Activated naive CD8-positive, alpha-beta T cell treated with anti-CD3 and anti-CD28 coated beads, Interleukin-2, amount 10 ng/mL, durations not matched to agents 7 days and 5 days (primary cell): ENCODE results near the gene DDX17. TPM values are rescaled to one million over a fixed set of nuclear protein-coding genes. Genes with fewer than 3 reads are reported as not detected.

Experiments used
- ATAC-seq: fragments of 150-1000 bp; cut with Tn5 transposase; one replicate; pipeline ENCODE4 v1.10.0; 2021; ENCODE audit warnings: low read depth, moderate library complexity
- POLR2A ChIA-PET: fragments of 350-600 bp; sonication (Branson Sonifier 250); formaldehyde crosslinking; loops from one replicate; lab custom pipeline; 2021; ENCODE audit warnings: antibody characterized with exemption; lab: Charles Lee
- DNase-seq: peaks from one replicate; pipeline ENCODE4 v3.0.0; 2021
- H3K27ac Mint-ChIP-seq: one replicate; pipeline ENCODE4 v1.8.0; 2022; ENCODE audit warnings: mild to moderate bottlenecking, mixed read lengths
- H3K27me3 Mint-ChIP-seq: one replicate; pipeline ENCODE4 v1.8.0; 2022; ENCODE audit warnings: mild to moderate bottlenecking, moderate library complexity, mixed read lengths
- H3K36me3 Mint-ChIP-seq: one replicate; pipeline ENCODE4 v1.8.0; 2021; ENCODE audit warnings: mild to moderate bottlenecking, mixed read lengths
- H3K4me1 Mint-ChIP-seq: one replicate; pipeline ENCODE4 v1.8.0; 2021; ENCODE audit warnings: mixed read lengths
- H3K4me3 Mint-ChIP-seq: one replicate; pipeline ENCODE4 v1.8.0; 2022; ENCODE audit warnings: mild to moderate bottlenecking, moderate library complexity, mixed read lengths
- H3K9me3 Mint-ChIP-seq: one replicate; pipeline ENCODE4 v1.8.0; 2021; ENCODE audit warnings: mixed read lengths
- total RNA-seq, 2 experiments: library from RNA; stranded (reverse); gene quantifications; one replicate each; pipeline ENCODE4 v1.2.3, GENCODE V29; 2021

Gene DDX17
- total RNA-seq, result 100 to 1,000 TPM; 667 to 710 TPM

DNA sequence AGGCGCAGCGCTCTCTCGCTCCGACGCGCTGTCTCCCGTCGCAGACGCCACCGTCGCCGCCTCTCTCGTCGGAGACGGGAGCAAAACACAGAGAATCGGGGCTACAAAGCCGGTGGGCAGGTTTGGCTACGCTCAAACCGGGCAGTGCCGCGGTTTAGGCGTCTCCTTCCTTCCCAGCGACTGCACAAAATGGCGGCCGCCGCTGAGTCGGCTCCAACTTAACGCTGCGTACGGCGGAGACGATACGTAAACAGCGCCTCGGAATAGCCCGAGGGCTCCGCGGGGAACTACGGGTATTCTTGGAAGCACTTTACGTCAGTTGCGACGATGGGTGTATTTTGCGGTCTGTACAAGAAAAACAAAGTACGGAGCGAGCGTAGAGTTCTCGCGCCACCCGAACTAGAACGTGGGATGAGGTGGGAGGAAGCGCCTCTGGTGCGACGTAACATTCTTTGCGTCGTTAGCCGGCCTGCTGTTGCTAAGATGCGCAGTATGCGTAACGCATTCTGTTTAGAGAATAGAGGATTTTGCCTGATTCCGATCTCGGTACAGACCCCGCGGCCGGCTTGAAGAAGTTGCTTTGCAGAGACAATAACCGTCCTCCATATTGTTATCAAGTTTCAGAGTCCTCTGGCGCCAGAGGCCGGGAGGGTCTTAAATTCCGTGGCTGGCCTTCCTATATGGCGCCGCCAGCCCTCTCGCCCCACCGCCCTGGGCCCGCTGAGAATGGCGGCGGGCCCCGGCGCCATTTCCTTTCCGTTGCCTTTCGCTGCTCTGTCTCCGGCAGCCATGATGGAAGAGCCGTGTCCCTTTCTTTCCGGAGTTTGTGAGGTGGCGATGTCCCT, at the start of gene DDX17:
Gene DDX17 (minus strand): TSS at position 194 of the 845 bp plus-strand sequence.
- DNase-seq, result peak; percentile 91
- ATAC-seq, result peak; percentile 88
- H3K9me3 Mint-ChIP-seq, result no peaks in the 10 kb centered on the region
- peaks cover 42% of the 10 kb centered on the region for H3K36me3 Mint-ChIP-seq
- H3K27ac Mint-ChIP-seq, result peak within 1 kb of the TSS; percentile 100
- POLR2A ChIA-PET, result interaction anchor here (0.9 to 1.3 kb wide), 3 partner anchors 18 to 64 kb away, joined by 3 to 7 read pairs (median 4); partner anchors contain the start of gene DMC1
- H3K4me3 Mint-ChIP-seq, result peak within 1 kb of the TSS; percentile 98
- H3K4me1 Mint-ChIP-seq, result peaks cover 36% of the 10 kb centered on the region
- H3K27me3 Mint-ChIP-seq, result no peaks in the 10 kb centered on the region

DNA sequence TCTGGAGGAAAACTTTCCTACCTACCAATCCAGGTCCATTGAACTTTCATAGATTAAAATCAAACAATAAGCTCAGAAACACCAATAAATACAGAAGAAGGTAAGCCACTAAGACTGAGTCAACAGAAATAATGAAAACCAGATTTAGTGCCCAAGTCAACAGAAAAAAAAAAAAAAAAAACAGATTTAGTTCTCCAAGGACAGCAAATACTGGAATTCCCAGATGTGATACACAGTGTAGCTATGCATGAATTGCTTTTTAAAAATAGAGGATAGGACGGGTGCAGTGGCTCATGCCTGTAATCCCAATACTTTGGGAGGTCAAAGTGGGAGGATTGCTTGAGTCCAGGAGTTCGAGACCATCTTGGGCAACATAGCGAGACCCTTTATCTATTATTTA, 48.2 kb upstream of the DDX17 start:
- no peak for ATAC-seq
- POLR2A ChIA-PET, result no interaction called here
- Mint-ChIP-seq H3K27me3 (no peaks in the 10 kb centered on the region), H3K36me3 (peaks cover 9% of the 10 kb centered on the region), H3K9me3 (no peaks in the 10 kb centered on the region), H3K27ac (no peak overlapping the region), H3K4me3 (no peak overlapping the region), H3K4me1 (no peaks in the 10 kb centered on the region)
- no peak for DNase-seq

DNA sequence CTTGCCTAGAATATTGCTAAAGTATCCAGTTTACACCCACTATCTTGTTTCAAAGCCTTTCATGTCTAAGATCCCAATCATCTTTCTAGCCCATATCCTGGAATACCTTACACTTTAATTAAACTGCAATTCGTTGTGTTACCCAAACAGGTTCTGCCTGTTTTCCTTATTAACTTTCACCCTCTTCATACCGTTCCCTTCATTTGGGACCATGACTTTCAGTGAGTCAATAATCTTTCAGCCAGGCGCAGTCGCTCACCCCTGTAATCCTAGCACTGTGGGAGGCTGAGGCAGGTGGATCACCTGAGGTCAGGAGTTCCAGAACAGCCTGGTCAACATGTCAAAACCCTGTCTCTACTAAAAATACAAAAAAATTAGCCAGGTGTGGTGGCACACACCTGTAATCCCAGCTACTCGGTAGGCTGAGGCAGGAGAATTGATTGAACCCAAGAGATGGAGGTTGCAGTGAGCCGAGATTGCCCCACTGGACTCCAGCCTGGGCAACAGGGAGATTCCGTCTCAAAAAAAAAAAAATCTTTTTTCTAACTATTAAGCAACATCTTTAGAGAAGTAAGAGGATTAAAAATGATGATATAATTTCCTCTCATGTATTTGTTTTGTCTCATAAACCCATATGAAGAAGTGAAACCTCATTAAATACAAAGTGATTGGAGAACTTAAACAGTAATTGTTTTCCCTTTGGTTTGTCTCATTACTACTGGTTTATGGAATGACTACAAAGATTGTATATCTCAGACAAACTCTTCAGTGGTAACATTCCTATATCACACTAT, 43.2 kb upstream of the DDX17 start:
- DNase-seq (no peak), ATAC-seq (no peak)
- Mint-ChIP-seq H3K9me3 (peaks cover 4% of the 10 kb centered on the region), H3K4me1 (no peaks in the 10 kb centered on the region), H3K27me3 (no peaks in the 10 kb centered on the region), H3K27ac (no peak overlapping the region), H3K36me3 (peaks cover 24% of the 10 kb centered on the region), H3K4me3 (no peak overlapping the region)
- POLR2A ChIA-PET, result interaction anchor here (0.8 kb wide), 1 partner anchor 21 kb away, joined by 4 read pairs; the partner anchor contains the start of gene DMC1

DNA sequence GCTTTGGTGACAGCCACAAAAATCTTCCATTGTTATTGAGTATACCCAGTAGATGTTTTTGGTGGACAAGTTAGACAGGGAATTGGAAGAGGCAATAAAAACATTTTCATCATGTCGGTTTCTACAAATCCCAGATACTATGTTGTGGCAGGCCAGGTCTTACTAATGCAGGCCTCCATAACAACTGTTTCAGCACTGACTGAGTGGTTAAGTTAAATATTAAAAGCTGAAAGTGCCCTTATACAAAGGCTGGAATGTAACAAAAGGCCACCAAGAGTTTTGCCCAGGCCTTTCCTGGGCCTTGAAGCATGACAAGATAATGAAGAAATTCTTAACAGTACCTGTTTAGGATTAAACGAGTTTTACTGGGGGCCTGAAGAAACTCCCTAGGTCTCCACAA, 34.6 kb upstream of the DDX17 start:
- ATAC-seq (no peak), DNase-seq (no peak)
- Mint-ChIP-seq H3K36me3 (peaks cover 29% of the 10 kb centered on the region), H3K27ac (no peak overlapping the region), H3K4me1 (no peaks in the 10 kb centered on the region), H3K4me3 (no peak overlapping the region), H3K9me3 (peaks cover 14% of the 10 kb centered on the region), H3K27me3 (no peaks in the 10 kb centered on the region)
- POLR2A ChIA-PET, result no interaction called here

DNA sequence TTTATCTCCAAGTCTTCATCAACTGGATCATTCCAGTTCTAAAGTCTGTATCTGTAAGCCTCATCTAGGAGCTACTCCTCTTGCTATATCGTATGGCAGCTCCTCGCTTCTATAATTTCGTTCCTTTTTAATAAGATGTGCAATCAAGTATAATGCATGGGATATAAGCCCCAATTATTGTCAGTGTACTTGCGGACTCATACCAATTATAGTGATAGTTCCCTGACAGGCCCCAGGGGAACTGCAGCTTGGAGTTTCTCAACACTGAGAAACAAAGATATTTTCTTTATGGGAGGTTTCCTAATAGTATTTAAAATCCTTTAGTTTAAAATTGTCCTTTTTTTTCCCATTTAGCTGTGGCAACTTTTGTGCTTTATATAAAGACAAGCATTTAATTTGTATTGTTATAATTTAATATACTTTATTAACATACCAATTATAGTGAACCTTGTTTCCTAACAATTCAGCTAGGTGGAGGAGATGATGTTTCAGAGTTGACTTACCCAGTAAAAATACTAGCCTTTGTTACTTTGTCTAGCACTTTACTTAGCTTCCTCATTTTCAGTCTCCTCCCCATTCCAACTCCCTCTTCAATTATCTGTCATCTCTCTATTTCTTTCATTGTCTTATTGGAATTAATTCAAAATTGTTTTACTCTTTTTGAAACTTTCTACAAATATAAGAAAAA, 25.3 kb upstream of the DDX17 start:
- H3K4me1 Mint-ChIP-seq, result peaks cover 11% of the 10 kb centered on the region
- H3K27ac Mint-ChIP-seq, result peak overlapping the region; percentile 88
- peaks cover 6% of the 10 kb centered on the region for H3K36me3 Mint-ChIP-seq
- peak overlapping the region; percentile 62 for H3K4me3 Mint-ChIP-seq
- H3K9me3 Mint-ChIP-seq, result no peaks in the 10 kb centered on the region
- POLR2A ChIA-PET, result interaction anchor here (1.0 to 1.5 kb wide), 5 partner anchors 8 to 133 kb away, joined by 3 to 5 read pairs (median 3); no protein-coding TSS in a partner anchor
- no peaks in the 10 kb centered on the region for H3K27me3 Mint-ChIP-seq
- no peak for DNase-seq
- peak; percentile 21 for ATAC-seq

DNA sequence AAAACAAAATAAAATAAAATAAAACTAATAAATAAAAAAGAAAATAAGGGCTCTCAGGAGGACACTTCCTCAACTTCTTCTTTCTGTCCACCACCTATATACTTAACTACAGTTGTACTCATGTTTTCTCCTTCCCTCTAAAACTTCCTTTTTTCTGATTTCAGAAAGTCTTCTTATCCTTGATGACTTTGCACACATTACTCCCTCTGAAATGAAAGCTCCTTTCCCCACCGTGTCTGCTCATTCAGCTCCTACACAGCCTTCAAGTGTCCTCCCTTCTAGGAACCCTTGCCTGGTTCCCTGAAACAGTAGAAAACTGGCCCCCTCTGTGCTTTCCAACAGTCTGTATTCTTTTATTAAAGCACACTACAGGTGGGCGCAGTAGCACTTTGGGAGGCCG, 18.3 kb upstream of the DDX17 start:
- Mint-ChIP-seq H3K4me3 (no peak overlapping the region), H3K27me3 (no peaks in the 10 kb centered on the region), H3K9me3 (no peaks in the 10 kb centered on the region), H3K36me3 (peaks cover 8% of the 10 kb centered on the region), H3K27ac (no peak overlapping the region), H3K4me1 (peaks cover 3% of the 10 kb centered on the region)
- POLR2A ChIA-PET, result interaction anchor here (1.2 kb wide), 1 partner anchor 18 kb away, joined by 3 read pairs; no protein-coding TSS in a partner anchor
- ATAC-seq (no peak), DNase-seq (no peak)

DNA sequence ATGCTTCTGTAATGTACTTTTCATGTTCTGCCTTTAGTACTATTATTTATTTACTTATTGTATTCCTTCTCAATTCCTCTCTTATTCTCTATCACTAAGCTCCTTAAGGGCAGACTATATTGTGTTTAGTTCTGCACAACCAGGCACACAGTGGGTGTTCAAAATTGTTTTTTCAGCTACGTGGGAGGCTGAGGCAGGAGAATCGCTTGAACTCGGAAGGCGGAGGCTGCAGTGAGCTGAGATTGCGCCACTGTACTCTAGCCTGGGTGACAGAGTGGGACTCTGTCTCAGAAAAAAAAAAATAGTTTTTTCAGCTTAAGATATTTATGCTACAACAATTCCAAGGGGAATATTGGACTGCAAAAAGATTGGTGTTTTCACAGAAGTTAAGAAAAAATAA, 17.4 kb upstream of the DDX17 start:
- Mint-ChIP-seq H3K9me3 (no peaks in the 10 kb centered on the region), H3K27me3 (no peaks in the 10 kb centered on the region), H3K36me3 (peaks cover 5% of the 10 kb centered on the region), H3K4me1 (peaks cover 3% of the 10 kb centered on the region), H3K4me3 (no peak overlapping the region), H3K27ac (no peak overlapping the region)
- DNase-seq, result no peak
- no peak for ATAC-seq
- POLR2A ChIA-PET, result interaction anchor here (1.1 to 1.2 kb wide), 2 partner anchors 8 to 17 kb away, joined by 3 read pairs; no protein-coding TSS in a partner anchor

DNA sequence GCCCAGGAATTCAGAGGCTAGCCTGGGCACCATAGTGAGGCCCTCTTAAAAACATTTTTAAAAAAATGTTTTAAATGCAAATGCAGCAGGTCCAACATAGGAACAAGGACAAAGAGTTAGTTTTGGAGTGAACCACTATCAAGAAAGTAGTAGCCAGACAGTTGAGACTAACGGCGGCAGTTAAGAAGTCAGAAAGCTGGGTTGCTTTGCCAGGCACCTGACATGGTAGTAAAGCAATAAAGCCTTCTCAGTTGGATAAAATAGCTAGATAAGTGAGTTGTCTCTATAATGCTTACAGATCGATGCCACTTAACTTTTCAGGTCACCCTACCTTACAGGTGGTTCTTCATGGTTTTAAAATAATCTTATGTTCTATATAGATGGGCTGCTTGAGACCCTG, 16.9 kb upstream of the DDX17 start:
- H3K4me1 Mint-ChIP-seq, result peaks cover 3% of the 10 kb centered on the region
- DNase-seq, result no peak
- no peak for ATAC-seq
- H3K4me3 Mint-ChIP-seq, result no peak overlapping the region
- no peaks in the 10 kb centered on the region for H3K9me3 Mint-ChIP-seq
- POLR2A ChIA-PET, result interaction anchor here (1.1 kb wide), 1 partner anchor 8 kb away, joined by 3 read pairs; no protein-coding TSS in a partner anchor
- H3K27ac Mint-ChIP-seq, result no peak overlapping the region
- no peaks in the 10 kb centered on the region for H3K27me3 Mint-ChIP-seq
- peaks cover 5% of the 10 kb centered on the region for H3K36me3 Mint-ChIP-seq

DNA sequence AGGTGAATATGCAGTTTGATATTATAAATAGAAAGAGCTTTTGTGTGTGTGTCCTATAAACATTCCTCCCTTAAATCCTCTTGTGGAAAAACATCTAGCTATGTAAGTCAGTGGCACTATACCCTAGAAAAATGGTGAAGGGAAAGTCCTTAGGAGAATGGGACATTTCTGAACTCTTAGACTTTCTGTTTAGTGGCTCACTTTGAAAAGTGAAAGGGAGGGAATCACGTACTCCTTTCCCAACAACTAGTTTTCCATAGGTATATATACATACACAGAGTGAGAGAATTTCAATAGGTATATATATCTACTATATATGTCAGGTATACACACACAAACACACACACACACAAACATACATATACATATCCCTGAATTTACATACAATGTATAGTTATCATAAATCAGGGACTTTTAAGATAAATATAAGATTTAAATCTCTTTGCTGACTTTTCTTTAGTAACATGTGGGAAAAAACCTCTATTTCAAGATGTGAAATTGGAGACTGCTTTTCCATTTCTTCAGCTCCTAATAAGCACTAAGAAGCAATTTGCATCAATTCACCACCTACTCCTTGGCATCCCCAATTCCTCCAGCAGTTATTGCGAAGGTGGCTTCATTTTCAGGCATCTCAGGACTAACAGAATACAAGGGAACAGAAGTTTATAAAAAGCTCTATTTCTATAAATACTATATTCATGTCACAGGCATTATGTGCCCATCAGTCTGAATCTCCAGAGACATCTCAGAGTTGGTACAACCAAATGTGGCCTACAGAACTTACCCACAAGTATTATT, 13.5 kb upstream of the DDX17 start:
- Mint-ChIP-seq H3K4me3 (no peak overlapping the region), H3K27me3 (no peaks in the 10 kb centered on the region), H3K4me1 (peaks cover 3% of the 10 kb centered on the region), H3K9me3 (no peaks in the 10 kb centered on the region), H3K36me3 (peaks cover 5% of the 10 kb centered on the region), H3K27ac (no peak overlapping the region)
- DNase-seq (no peak), ATAC-seq (no peak)
- POLR2A ChIA-PET, result no interaction called here

DNA sequence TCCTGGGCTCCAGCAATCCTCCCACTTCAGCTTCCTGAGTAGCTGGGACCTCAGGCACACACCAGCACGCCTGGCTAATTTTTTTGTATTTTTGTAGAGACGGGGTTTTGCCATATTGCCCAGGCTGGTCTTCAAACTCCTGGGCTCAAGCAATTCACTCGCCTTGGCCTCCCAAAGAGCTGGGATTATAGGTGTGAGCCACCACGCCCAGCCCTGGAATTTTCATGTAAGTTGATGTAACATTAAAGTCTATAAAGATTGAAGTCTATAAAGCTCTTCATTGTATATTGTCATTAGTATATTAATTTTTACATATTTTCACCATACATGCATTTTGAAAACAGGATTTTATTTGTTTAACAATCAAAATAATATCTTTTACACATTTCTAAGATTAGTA, 12.5 kb upstream of the DDX17 start:
- H3K27ac Mint-ChIP-seq, result no peak overlapping the region
- H3K4me1 Mint-ChIP-seq, result no peaks in the 10 kb centered on the region
- no peak overlapping the region for H3K4me3 Mint-ChIP-seq
- ATAC-seq (no peak), DNase-seq (no peak)
- no peaks in the 10 kb centered on the region for H3K9me3 Mint-ChIP-seq
- no peaks in the 10 kb centered on the region for H3K27me3 Mint-ChIP-seq
- H3K36me3 Mint-ChIP-seq, result peaks cover 3% of the 10 kb centered on the region
- POLR2A ChIA-PET, result no interaction called here

DNA sequence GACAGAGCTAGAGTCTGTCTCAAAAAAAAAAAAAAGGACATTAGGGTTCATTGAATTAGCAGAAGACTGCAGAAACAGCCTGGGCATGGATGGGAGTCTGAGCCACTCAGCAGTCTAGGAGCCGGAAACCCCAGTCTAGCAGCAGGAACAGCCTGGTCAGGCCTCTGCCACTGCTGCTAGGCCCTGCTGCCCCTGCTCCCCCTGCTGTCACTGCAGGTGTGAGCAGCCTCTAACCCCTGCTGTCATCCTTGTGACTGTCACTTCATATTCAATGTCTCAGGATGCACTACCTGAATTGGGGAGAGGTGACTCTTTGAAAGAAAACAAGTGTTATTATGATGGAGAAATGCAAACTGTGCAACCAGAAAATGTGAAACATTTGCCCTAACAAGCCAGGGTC, 7.0 kb upstream of the DDX17 start:
- H3K27me3 Mint-ChIP-seq, result no peaks in the 10 kb centered on the region
- H3K9me3 Mint-ChIP-seq, result no peaks in the 10 kb centered on the region
- H3K4me3 Mint-ChIP-seq, result no peak overlapping the region
- POLR2A ChIA-PET, result no interaction called here
- peaks cover 10% of the 10 kb centered on the region for H3K4me1 Mint-ChIP-seq
- ATAC-seq (peak; percentile 100), DNase-seq (peak; percentile 62)
- peak overlapping the region; percentile 45 for H3K27ac Mint-ChIP-seq
- peaks cover 4% of the 10 kb centered on the region for H3K36me3 Mint-ChIP-seq

DNA sequence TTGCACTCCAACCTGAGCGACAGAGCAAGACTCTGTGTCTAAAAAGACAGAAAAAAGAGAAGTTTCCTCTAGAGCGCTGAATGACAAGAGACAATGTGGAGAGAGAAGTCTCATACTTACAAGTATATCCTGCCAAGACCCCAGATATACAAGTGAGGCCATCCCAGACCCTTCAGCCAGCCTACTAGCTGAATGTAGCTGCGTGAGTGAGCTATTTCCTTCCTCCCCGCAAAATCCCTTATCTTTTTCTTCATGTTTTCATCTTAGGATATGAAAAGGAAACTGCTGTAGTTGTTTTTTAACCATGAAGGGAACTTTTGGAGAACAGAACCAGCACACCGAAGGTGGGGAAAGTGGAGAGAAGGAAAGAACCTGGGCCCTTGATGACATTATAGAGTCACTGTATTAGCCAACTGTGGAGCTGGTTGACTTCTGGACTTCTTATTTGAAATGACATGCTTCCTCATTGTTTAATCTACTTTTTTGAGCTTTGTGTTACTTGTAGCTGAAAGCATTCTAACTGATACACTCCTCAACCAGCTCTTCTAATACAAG, 4.4 kb upstream of the DDX17 start:
- POLR2A ChIA-PET, result interaction anchor here (0.6 kb wide), 1 partner anchor 16 kb away, joined by 3 read pairs; no protein-coding TSS in a partner anchor
- DNase-seq, result no peak
- no peak for ATAC-seq
- peaks cover 7% of the 10 kb centered on the region for H3K36me3 Mint-ChIP-seq
- H3K4me1 Mint-ChIP-seq, result peaks cover 19% of the 10 kb centered on the region
- H3K27ac Mint-ChIP-seq, result no peak overlapping the region
- H3K27me3 Mint-ChIP-seq, result no peaks in the 10 kb centered on the region
- H3K9me3 Mint-ChIP-seq, result no peaks in the 10 kb centered on the region
- no peak overlapping the region for H3K4me3 Mint-ChIP-seq
